ENCODE results near the gene PRKG1. TPM values are rescaled to one million over a fixed set of nuclear protein-coding genes. Genes with fewer than 3 reads are reported as not detected.

PRKG1 gene
- total RNA-seq, 4 donors from 2014 or later: 24.0 to 89.1 (median 45.7) TPM

DNA sequence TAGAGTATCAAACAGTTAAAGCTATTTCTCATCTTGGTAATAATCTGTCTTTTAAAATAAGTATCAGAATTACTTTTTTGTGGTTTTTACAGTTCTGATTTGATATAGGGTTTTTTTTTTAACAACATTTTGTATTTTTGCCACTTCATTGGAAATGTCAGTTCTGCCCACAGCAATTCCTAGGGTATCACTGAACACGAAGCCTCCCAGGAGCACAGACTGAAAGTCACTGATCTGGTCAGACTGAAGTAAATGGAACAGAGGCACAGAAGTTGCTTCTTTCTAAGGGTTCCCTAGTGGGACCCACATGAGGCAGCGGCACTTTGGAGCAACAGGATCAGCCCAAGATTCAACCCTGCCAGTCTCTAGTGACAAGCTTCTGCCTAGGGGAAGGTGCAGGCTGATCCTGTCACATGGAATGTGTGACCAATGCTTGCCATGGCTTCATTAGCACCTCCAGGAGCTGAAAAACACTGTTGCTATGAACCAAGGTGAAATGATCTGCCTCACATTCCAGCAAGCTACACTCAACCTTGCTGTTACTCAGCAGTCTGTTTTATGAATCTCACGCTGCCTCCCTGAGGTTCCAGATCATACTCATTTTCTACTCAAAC lies 898.6 kb downstream of the PRKG1 start:
- Histone ChIP-seq H3K27ac (no peak overlapping the region), H3K4me1 (no peaks in the 10 kb centered on the region), H3K4me3 (no peak overlapping the region), H3K27me3 (no peaks in the 10 kb centered on the region), H3K9me3 (no peaks in the 10 kb centered on the region), H3K36me3 (no peaks in the 10 kb centered on the region)
- TF ChIP-seq POLR2A (IDR thresholded peaks at IDR 0.05): no peak
- TF ChIP-seq, protein P1, sequence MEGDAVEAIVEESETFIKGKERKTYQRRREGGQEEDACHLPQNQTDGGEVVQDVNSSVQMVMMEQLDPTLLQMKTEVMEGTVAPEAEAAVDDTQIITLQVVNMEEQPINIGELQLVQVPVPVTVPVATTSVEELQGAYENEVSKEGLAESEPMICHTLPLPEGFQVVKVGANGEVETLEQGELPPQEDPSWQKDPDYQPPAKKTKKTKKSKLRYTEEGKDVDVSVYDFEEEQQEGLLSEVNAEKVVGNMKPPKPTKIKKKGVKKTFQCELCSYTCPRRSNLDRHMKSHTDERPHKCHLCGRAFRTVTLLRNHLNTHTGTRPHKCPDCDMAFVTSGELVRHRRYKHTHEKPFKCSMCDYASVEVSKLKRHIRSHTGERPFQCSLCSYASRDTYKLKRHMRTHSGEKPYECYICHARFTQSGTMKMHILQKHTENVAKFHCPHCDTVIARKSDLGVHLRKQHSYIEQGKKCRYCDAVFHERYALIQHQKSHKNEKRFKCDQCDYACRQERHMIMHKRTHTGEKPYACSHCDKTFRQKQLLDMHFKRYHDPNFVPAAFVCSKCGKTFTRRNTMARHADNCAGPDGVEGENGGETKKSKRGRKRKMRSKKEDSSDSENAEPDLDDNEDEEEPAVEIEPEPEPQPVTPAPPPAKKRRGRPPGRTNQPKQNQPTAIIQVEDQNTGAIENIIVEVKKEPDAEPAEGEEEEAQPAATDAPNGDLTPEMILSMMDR (IDR thresholded peaks at IDR 0.05): no peak
- no peak for DNase-seq

GRCh38 chr10:51980752-51981151 lies 906.5 kb downstream of the PRKG1 start:
- TF ChIP-seq POLR2A (IDR thresholded peaks at IDR 0.05): no peak
- TF ChIP-seq, protein P1 (IDR thresholded peaks at IDR 0.05): no peak
- no peak for DNase-seq
- Histone ChIP-seq H3K27me3 (no peaks in the 10 kb centered on the region), H3K4me3 (no peak overlapping the region), H3K36me3 (no peaks in the 10 kb centered on the region), H3K4me1 (no peaks in the 10 kb centered on the region), H3K27ac (no peak overlapping the region), H3K9me3 (no peaks in the 10 kb centered on the region)

DNA sequence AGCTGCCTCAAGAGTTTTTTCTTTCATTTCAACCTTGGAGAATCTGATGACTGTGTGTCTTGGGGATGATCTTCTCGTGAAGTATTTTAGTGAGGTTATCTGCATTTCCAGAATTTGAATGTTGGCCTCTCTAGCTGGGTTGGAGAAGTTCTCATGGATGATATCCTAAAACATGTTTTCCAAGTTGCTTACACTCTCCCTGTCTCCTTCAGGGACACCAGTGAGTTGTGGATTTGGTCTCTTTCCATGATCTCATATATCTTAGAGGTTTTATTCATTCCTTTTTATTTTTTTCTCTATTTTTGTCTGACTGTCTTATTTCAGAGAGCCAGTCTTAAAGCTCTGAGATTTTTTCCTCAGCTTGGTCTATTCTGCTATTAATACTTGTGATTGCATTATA lies 907.4 kb downstream of the PRKG1 start:
- H3K27ac ChIP-seq: no peak overlapping the region
- TF ChIP-seq POLR2A (IDR thresholded peaks at IDR 0.05): no peak
- TF ChIP-seq, protein P1 (IDR thresholded peaks at IDR 0.05): no peak
- DNase-seq: no peak
- no peaks in the 10 kb centered on the region for H3K27me3 ChIP-seq
- no peaks in the 10 kb centered on the region for H3K36me3 ChIP-seq
- H3K4me3 ChIP-seq: no peak overlapping the region
- H3K4me1 ChIP-seq: no peaks in the 10 kb centered on the region
- H3K9me3 ChIP-seq: no peaks in the 10 kb centered on the region

DNA sequence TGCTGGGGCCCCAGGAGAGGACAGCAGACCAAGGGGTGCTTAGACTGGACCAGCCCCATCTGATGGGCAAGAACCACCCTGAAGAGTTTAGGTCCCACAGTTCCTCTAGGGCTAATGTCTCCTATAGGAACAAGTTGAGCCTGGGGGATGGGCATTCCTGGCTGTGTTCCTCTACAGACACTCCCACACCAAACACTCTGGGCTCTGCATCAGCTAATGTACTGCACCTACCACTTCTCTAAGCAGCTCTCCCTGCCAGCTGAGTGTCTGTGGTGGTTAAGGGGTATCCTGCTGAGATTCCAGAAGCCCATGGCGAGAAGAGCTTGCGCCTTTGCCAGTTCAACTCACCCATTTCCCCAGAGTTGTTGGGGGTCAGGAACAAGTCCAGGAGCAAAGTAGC lies 909.2 kb downstream of the PRKG1 start:
- no peak for DNase-seq
- H3K27me3 ChIP-seq: no peaks in the 10 kb centered on the region
- H3K9me3 ChIP-seq: no peaks in the 10 kb centered on the region
- H3K27ac ChIP-seq: no peak overlapping the region
- H3K36me3 ChIP-seq: no peaks in the 10 kb centered on the region
- no peak overlapping the region for H3K4me3 ChIP-seq
- TF ChIP-seq, protein P1 (IDR thresholded peaks at IDR 0.05): no peak
- no peak for TF ChIP-seq POLR2A (IDR thresholded peaks at IDR 0.05)
- H3K4me1 ChIP-seq: no peaks in the 10 kb centered on the region

DNA sequence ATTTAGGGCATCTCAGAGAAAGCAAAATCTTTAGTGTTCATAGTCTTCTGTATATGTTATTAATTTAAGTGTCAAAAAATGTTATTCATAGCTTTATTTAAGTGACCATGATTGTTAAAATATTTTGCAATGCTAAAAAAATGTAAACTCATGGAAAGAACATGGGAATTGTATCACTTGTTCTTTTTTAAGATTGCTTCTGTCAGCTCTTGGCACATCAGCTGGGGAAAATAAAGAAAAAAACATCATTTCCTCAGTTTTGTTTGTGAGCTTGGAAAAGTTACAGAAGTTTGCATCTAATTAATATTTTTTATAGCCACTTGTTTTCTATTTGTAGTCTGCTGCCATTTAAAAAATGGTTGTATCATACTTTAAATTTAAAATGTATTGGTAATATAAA lies 911.0 kb downstream of the PRKG1 start:
- no peaks in the 10 kb centered on the region for H3K36me3 ChIP-seq
- no peak overlapping the region for H3K4me3 ChIP-seq
- H3K9me3 ChIP-seq: no peaks in the 10 kb centered on the region
- no peak overlapping the region for H3K27ac ChIP-seq
- TF ChIP-seq, protein P1 (IDR thresholded peaks at IDR 0.05): no peak
- TF ChIP-seq POLR2A (IDR thresholded peaks at IDR 0.05): no peak
- no peaks in the 10 kb centered on the region for H3K27me3 ChIP-seq
- no peaks in the 10 kb centered on the region for H3K4me1 ChIP-seq
- DNase-seq: no peak

DNA sequence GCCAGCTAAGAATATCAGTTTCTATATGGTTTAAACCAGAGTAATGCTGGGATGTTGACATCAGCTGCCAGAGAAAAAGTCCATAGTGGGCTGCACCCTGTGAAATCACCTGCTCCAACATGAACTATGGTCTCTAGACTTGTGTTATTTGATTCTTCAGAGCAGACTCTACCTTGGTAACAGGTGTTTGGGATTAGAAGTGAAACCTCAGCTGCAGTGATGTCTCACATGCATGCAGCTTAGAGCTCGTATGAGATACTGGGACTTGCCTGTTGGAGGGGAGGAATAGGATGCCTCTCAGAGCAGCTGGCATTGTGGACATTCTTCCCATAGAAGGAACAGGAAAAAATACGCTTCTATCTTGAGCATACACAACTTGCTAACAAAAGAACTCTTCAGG lies 912.2 kb downstream of the PRKG1 start:
- Histone ChIP-seq H3K4me3 (no peak overlapping the region), H3K36me3 (no peaks in the 10 kb centered on the region), H3K9me3 (no peaks in the 10 kb centered on the region), H3K4me1 (no peaks in the 10 kb centered on the region), H3K27me3 (no peaks in the 10 kb centered on the region), H3K27ac (no peak overlapping the region)
- no peak for TF ChIP-seq POLR2A (IDR thresholded peaks at IDR 0.05)
- TF ChIP-seq, protein P1 (IDR thresholded peaks at IDR 0.05): no peak
- DNase-seq: no peak

Data from Peyer's patch (tissue), 4 donors.